HEK293 (cell line): ENCODE data around the gene HOXA4.

Source experiments
- CTCF ChIA-PET: fragments of 350-600 bp; formaldehyde crosslinking; extraction: SDS; loops from one replicate; lab custom pipeline; 2021; ENCODE audit warnings: antibody characterized with exemption; lab: Yijun Ruan, JAX
- POLR2A ChIA-PET: fragments of 300-600 bp; formaldehyde crosslinking; extraction: SDS; loops from one replicate; lab custom pipeline; 2020; ENCODE audit warnings: antibody characterized with exemption, inconsistent platforms; lab: Yijun Ruan, JAX
- H3K27ac ChIP-seq: fragments of 200-500 bp; sonication (Bioruptor generic); 2 replicates; pipeline ENCODE4 v1.5.1; 2014; ENCODE audit warnings: low read depth, low read length, control low read depth, inconsistent platforms; ENCODE audit errors: extremely low read depth
- H3K36me3 ChIP-seq, 2 experiments: fragments of 200-500 bp in 1 of 2; sonication (Bioruptor generic) in 1 of 2; 1 replicate in 1 of 2; 2 replicates in 1 of 2; pipeline ENCODE4 v1.5.1; 2014 to 2017; ENCODE audit warnings: inconsistent platforms in 2 of 2, low read length in 2 of 2; ENCODE audit not compliant: control insufficient read depth in 2 of 2, insufficient read depth in 1 of 2
- H3K4me1 ChIP-seq: fragments of 200-500 bp; sonication (Bioruptor generic); 2 replicates; pipeline ENCODE4 v1.5.1; 2014; ENCODE audit warnings: mild to moderate bottlenecking, low read length, inconsistent platforms; ENCODE audit not compliant: control insufficient read depth, insufficient read depth
- H3K4me3 ChIP-seq: 2 replicates; pipeline ENCODE4 v1.5.1; 2011; ENCODE audit warnings: low read depth, mild to moderate bottlenecking, control low read depth, low read length, moderate library complexity
- H3K9me3 ChIP-seq: fragments of 200-500 bp; sonication (Bioruptor generic); 2 replicates; pipeline ENCODE4 v1.5.1; 2014; ENCODE audit warnings: low read depth, low read length, inconsistent platforms; ENCODE audit not compliant: control insufficient read depth, insufficient read depth
- EGR2 ChIP-seq: fragments of 450-650 bp; formaldehyde crosslinking; IDR thresholded peaks from 2 replicates; pipeline ENCODE4 v1.5.1; 2016; ENCODE audit warnings: low read depth, missing biosample characterization, missing genetic modification characterization
- GLI2 ChIP-seq: fragments of 450-650 bp; formaldehyde crosslinking; IDR thresholded peaks from 2 replicates; pipeline ENCODE4; 2017; ENCODE audit warnings: missing biosample characterization, missing genetic modification characterization, low read depth, borderline replicate concordance
- IKZF3 ChIP-seq: fragments of 450-650 bp; IDR thresholded peaks from 2 replicates; pipeline ENCODE4 v1.5.0; 2018; ENCODE audit warnings: missing biosample characterization, mild to moderate bottlenecking, missing genetic modification characterization, moderate library complexity
- KLF7 ChIP-seq: fragments of 450-650 bp; formaldehyde crosslinking; IDR thresholded peaks from 2 replicates; pipeline ENCODE4 v1.5.1; 2016; ENCODE audit warnings: missing biosample characterization, missing genetic modification characterization, borderline replicate concordance
- ZBTB20 ChIP-seq: fragments of 450-650 bp; formaldehyde crosslinking; IDR thresholded peaks from 2 replicates; pipeline ENCODE4 v1.5.1; 2016; ENCODE audit warnings: missing biosample characterization, missing genetic modification characterization
- ZBTB26 ChIP-seq: fragments of 450-650 bp; formaldehyde crosslinking; optimal IDR thresholded peaks from 2 replicates; pipeline ENCODE3; 2016; ENCODE audit warnings: missing biosample characterization, mild to moderate bottlenecking, missing genetic modification characterization
- ZBTB44 ChIP-seq: fragments of 450-650 bp; IDR thresholded peaks from 2 replicates; pipeline ENCODE4 v1.5.1; 2018; ENCODE audit warnings: missing biosample characterization, mild to moderate bottlenecking, missing genetic modification characterization
- ZBTB48 ChIP-seq: fragments of 450-650 bp; formaldehyde crosslinking; IDR thresholded peaks from 2 replicates; pipeline ENCODE4 v1.5.1; 2016; ENCODE audit warnings: missing biosample characterization, missing genetic modification characterization
- ZFP37 ChIP-seq: fragments of 450-650 bp; formaldehyde crosslinking; IDR thresholded peaks from 2 replicates; pipeline ENCODE4 v1.5.1; 2016; ENCODE audit warnings: missing biosample characterization, missing genetic modification characterization
- ZNF2 ChIP-seq: fragments of 450-650 bp; formaldehyde crosslinking; IDR thresholded peaks from 2 replicates; pipeline ENCODE4 v1.5.1; 2016; ENCODE audit warnings: missing biosample characterization, missing genetic modification characterization
- ZNF223 ChIP-seq: fragments of 450-650 bp; formaldehyde crosslinking; IDR thresholded peaks from 2 replicates; pipeline ENCODE4 v1.5.1; 2016; ENCODE audit warnings: missing biosample characterization, missing genetic modification characterization
- ZNF335 ChIP-seq: fragments of 450-650 bp; formaldehyde crosslinking; conservative IDR thresholded peaks from 2 replicates; pipeline ENCODE4 v1.5.1; 2016; ENCODE audit warnings: missing biosample characterization, missing genetic modification characterization
- ZNF473 ChIP-seq: fragments of 450-650 bp; formaldehyde crosslinking; IDR thresholded peaks from 2 replicates; pipeline ENCODE4 v1.5.1; 2017; ENCODE audit warnings: missing biosample characterization, missing genetic modification characterization
- ZNF501 ChIP-seq: fragments of 450-650 bp; formaldehyde crosslinking; IDR thresholded peaks from 2 replicates; pipeline ENCODE4 v1.5.1; 2016; ENCODE audit warnings: missing biosample characterization, missing genetic modification characterization
- ZNF623 ChIP-seq: fragments of 450-650 bp; formaldehyde crosslinking; IDR thresholded peaks from 2 replicates; pipeline ENCODE4 v1.5.1; 2016; ENCODE audit warnings: missing biosample characterization, missing genetic modification characterization
- ZNF629 ChIP-seq: fragments of 450-650 bp; formaldehyde crosslinking; IDR thresholded peaks from 2 replicates; pipeline ENCODE4 v1.5.1; 2017; ENCODE audit warnings: missing biosample characterization, missing genetic modification characterization
- ZNF776 ChIP-seq: fragments of 450-650 bp; formaldehyde crosslinking; IDR thresholded peaks from 2 replicates; pipeline ENCODE4 v1.5.0; 2017; ENCODE audit warnings: missing biosample characterization, missing genetic modification characterization, borderline replicate concordance
- ZNF777 ChIP-seq: fragments of 450-650 bp; formaldehyde crosslinking; IDR thresholded peaks from 2 replicates; pipeline ENCODE4 v1.5.1; 2017; ENCODE audit warnings: missing biosample characterization, missing genetic modification characterization, borderline replicate concordance
- TF ChIP-seq, protein P1 (sequence below): fragments of 450-650 bp; formaldehyde crosslinking; IDR thresholded peaks from 2 replicates; pipeline ENCODE4 v1.5.1; 2016; ENCODE audit warnings: missing biosample characterization, missing genetic modification characterization
- TF ChIP-seq, protein P2 (sequence below): fragments of 450-650 bp; formaldehyde crosslinking; IDR thresholded peaks from 2 replicates; pipeline ENCODE4 v1.5.1; 2016; ENCODE audit warnings: missing biosample characterization, missing genetic modification characterization, borderline replicate concordance
- TF ChIP-seq, protein P3 (sequence below): fragments of 450-650 bp; formaldehyde crosslinking; IDR thresholded peaks from 2 replicates; pipeline ENCODE4 v1.5.1; 2016; ENCODE audit warnings: missing biosample characterization, missing genetic modification characterization, low read depth

Gene HOXA4

DNA sequence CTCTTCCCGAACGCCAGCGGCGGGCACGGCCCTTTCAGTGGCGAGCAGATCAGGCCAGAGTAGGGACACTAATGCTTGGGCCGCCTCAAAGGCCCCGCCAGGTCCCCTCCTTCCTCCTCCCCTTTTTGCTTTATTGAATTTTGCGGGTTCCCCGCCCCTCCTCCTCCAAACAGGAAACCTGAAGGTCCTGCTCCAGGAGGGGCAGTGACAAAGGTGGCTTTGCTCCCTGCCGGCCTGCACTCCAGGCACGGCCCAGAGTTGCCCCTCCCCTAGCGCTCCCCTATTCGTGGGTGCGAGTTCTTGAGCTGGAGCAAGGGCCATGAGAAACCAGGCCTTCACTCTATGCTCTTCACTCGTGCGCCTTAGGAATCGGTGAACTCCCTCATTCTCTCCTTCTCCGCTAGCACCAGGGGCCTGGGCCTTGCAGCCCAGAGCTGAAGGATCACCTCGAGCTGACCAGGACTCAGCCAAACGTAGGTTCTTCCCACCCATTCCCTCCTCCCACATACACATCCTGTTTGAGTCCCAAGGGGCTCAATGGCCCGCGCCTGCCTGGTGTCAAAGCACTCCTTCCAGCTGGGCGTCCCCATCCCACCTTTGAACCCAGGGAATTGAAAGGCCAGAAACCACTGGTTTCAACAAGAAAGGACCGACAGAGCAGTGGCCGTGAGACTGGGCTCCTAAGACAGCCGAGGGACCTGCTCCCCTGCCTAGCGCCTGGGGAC, 17.6 kb upstream of the HOXA4 start (continued):
- peak; percentile 73 for TF ChIP-seq EGR2
- no peak; the same call in 1 of the 2 replicates for TF ChIP-seq KLF7 (tag by site-specific recombination)
- peak; percentile 15; the same call in 1 of the 2 replicates for TF ChIP-seq ZNF501
- TF ChIP-seq ZBTB44 (tag by site-specific recombination), result no peak
- TF ChIP-seq, protein P1, sequence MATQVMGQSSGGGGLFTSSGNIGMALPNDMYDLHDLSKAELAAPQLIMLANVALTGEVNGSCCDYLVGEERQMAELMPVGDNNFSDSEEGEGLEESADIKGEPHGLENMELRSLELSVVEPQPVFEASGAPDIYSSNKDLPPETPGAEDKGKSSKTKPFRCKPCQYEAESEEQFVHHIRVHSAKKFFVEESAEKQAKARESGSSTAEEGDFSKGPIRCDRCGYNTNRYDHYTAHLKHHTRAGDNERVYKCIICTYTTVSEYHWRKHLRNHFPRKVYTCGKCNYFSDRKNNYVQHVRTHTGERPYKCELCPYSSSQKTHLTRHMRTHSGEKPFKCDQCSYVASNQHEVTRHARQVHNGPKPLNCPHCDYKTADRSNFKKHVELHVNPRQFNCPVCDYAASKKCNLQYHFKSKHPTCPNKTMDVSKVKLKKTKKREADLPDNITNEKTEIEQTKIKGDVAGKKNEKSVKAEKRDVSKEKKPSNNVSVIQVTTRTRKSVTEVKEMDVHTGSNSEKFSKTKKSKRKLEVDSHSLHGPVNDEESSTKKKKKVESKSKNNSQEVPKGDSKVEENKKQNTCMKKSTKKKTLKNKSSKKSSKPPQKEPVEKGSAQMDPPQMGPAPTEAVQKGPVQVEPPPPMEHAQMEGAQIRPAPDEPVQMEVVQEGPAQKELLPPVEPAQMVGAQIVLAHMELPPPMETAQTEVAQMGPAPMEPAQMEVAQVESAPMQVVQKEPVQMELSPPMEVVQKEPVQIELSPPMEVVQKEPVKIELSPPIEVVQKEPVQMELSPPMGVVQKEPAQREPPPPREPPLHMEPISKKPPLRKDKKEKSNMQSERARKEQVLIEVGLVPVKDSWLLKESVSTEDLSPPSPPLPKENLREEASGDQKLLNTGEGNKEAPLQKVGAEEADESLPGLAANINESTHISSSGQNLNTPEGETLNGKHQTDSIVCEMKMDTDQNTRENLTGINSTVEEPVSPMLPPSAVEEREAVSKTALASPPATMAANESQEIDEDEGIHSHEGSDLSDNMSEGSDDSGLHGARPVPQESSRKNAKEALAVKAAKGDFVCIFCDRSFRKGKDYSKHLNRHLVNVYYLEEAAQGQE (tag by site-specific recombination), result no peak

DNA sequence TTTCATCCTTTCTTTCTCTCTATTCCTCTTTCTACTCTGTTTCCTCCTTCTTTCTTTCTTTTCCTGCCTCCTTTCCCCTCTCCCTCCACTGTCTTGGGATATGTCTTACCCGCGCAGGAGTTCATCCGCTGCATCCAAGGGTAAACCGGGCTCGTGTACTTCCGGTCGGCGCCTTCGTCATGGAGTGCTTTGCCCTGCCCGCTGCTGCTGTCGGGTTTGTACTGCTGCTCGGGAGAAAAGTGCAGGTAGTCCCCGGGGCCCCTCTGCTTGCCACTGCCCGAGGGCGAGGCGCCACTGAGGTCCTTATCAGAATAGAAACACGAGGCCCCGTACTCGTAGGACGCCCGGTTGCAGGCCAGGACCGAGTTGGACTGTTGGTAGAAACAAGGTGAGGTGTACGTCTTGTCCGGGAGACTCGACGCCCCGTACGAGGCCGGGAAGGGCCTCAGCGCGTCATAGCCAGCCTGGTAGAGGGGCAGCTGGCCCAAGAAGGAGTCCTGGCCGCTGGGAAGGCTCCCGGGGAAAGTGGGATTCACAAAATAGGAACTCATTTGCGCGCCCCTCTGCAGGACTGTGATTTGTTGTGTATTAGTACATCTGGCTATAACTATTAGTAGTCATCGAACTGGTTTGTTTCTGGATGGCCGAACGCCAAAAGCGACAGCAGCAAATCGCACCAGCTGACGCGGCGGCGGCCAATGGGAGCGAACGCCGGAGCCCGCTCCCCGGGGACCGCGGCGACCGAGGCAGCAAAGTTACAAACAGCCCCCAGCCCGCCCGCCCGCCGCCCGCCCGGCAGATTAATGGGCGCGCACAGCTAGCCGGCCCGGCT, 16.9 kb upstream of the HOXA4 start, which contains the start of gene HOXA6:
Gene HOXA6 (minus strand): TSS at position 576 of the 832 bp plus-strand sequence. CDS start 25 bp downstream, at position 551.
- ChIA-PET CTCF (interaction anchor here (1.0 to 4.3 kb wide), 3 partner anchors 15 to 293 kb away, joined by 3 to 50 read pairs (median 4); partner anchors contain the start of gene HOXA4), POLR2A (interaction anchor here (1.0 to 5.6 kb wide), 12 partner anchors 9 to 294 kb away, joined by 3 to 42 read pairs (median 6); partner anchors contain the start of genes HOXA1, HOXA10, HOXA7 and HOXA9)
- peak within 1 kb of the TSS; percentile 99 for H3K27ac ChIP-seq
- H3K4me3 ChIP-seq, result peak within 1 kb of the TSS; percentile 59
- H3K4me1 ChIP-seq, result peaks cover 18% of the 10 kb centered on the region
- peaks cover 0 to 61% of the 10 kb centered on the region in 2 experiments; a peak in 2 of 3 replicates for H3K36me3 ChIP-seq
- no peaks in the 10 kb centered on the region for H3K9me3 ChIP-seq
- TF ChIP-seq ZNF223 (tag by site-specific recombination) (no peak), ZBTB48 (tag by site-specific recombination) (no peak), ZNF776 (tag by site-specific recombination) (no peak), ZNF335 (tag by site-specific recombination) (peak; percentile 56), ZNF623 (tag by site-specific recombination) (no peak), IKZF3 (tag by site-specific recombination) (peak; percentile 31; the same call in 1 of the 2 replicates), ZNF473 (no peak), ZNF2 (tag by site-specific recombination) (peak; percentile 9; the same call in 1 of the 2 replicates), ZBTB20 (peak; percentile 89), ZNF629 (tag by site-specific recombination) (peak; percentile 74), ZFP37 (tag by site-specific recombination) (peak; percentile 22; the same call in 1 of the 2 replicates), ZNF777 (tag by site-specific recombination) (peak; percentile 82; the same call in 1 of the 2 replicates), GLI2 (tag by site-specific recombination) (no peak), ZBTB26 (tag by site-specific recombination) (no peak)
- TF ChIP-seq, protein P2, sequence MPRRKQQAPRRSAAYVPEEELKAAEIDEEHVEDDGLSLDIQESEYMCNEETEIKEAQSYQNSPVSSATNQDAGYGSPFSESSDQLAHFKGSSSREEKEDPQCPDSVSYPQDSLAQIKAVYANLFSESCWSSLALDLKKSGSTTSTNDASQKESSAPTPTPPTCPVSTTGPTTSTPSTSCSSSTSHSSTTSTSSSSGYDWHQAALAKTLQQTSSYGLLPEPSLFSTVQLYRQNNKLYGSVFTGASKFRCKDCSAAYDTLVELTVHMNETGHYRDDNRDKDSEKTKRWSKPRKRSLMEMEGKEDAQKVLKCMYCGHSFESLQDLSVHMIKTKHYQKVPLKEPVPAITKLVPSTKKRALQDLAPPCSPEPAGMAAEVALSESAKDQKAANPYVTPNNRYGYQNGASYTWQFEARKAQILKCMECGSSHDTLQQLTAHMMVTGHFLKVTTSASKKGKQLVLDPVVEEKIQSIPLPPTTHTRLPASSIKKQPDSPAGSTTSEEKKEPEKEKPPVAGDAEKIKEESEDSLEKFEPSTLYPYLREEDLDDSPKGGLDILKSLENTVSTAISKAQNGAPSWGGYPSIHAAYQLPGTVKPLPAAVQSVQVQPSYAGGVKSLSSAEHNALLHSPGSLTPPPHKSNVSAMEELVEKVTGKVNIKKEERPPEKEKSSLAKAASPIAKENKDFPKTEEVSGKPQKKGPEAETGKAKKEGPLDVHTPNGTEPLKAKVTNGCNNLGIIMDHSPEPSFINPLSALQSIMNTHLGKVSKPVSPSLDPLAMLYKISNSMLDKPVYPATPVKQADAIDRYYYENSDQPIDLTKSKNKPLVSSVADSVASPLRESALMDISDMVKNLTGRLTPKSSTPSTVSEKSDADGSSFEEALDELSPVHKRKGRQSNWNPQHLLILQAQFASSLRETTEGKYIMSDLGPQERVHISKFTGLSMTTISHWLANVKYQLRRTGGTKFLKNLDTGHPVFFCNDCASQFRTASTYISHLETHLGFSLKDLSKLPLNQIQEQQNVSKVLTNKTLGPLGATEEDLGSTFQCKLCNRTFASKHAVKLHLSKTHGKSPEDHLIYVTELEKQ (tag by site-specific recombination), result no peak
- TF ChIP-seq, protein P3, sequence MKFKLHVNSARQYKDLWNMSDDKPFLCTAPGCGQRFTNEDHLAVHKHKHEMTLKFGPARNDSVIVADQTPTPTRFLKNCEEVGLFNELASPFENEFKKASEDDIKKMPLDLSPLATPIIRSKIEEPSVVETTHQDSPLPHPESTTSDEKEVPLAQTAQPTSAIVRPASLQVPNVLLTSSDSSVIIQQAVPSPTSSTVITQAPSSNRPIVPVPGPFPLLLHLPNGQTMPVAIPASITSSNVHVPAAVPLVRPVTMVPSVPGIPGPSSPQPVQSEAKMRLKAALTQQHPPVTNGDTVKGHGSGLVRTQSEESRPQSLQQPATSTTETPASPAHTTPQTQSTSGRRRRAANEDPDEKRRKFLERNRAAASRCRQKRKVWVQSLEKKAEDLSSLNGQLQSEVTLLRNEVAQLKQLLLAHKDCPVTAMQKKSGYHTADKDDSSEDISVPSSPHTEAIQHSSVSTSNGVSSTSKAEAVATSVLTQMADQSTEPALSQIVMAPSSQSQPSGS, result no peak
